IMR-90 (cell line): Measurements from ENCODE around the gene KLC1. TPM values are rescaled to one million over a fixed set of nuclear protein-coding genes. Genes with fewer than 3 reads are reported as not detected.

Source experiments
- ATAC-seq: fragments of 200-7000 bp; cut with Tn5 transposase; 2 replicates; pipeline ENCODE4 v1.9.1; 2020; ENCODE audit warnings: low read depth, mild to moderate bottlenecking, moderate library complexity
- BruUV-seq: library from RNA; stranded (reverse); fragments of 400-500 nt; replicated peaks from 2 replicates; lab custom pipeline; 2021; lab: Mats Ljungman, UMichigan
- CTCF ChIA-PET: fragments of 300-600 bp; formaldehyde crosslinking; extraction: SDS; loops from one replicate; lab custom pipeline; 2021; ENCODE audit warnings: antibody characterized with exemption; lab: Yijun Ruan, JAX
- POLR2A ChIA-PET: fragments of 300-600 bp; sonication (Branson Sonifier 250); formaldehyde crosslinking; loops from one replicate; lab custom pipeline; 2022; ENCODE audit warnings: antibody characterized with exemption; ENCODE audit not compliant: unreplicated experiment; lab: Charles Lee
- DNase-seq: peaks from one replicate; pipeline ENCODE4 v3.0.0; 2013
- H2AFZ ChIP-seq: replicated peaks from 2 replicates; pipeline ENCODE3; 2013; ENCODE audit warnings: low read length, mild to moderate bottlenecking; ENCODE audit not compliant: poor library complexity
- H2AK5ac ChIP-seq: 2 replicates; pipeline ENCODE4 v1.6.1; 2013; ENCODE audit warnings: low read depth, low read length, inconsistent platforms
- H2AK9ac ChIP-seq: replicated peaks from 2 replicates; pipeline ENCODE3; 2013; ENCODE audit warnings: mild to moderate bottlenecking, low read depth, low read length, moderate library complexity; ENCODE audit not compliant: poor library complexity
- H2BK120ac ChIP-seq: 2 replicates; pipeline ENCODE4 v1.6.1; 2013; ENCODE audit warnings: low read depth, low read length, inconsistent platforms
- H2BK15ac ChIP-seq: 3 replicates; pipeline ENCODE4 v1.6.1; 2013; ENCODE audit warnings: low read depth, low read length, inconsistent platforms
- H2BK20ac ChIP-seq: 2 replicates; pipeline ENCODE4 v1.6.1; 2013; ENCODE audit warnings: low read depth, mild to moderate bottlenecking, inconsistent platforms, low read length, moderate library complexity
- H2BK5ac ChIP-seq: 2 replicates; pipeline ENCODE4 v1.6.1; 2013; ENCODE audit warnings: mild to moderate bottlenecking, low read depth, low read length, inconsistent platforms; ENCODE audit not compliant: poor library complexity, severe bottlenecking
- H3K14ac ChIP-seq: replicated peaks from 2 replicates; pipeline ENCODE4 v1.6.1; 2013; ENCODE audit warnings: low read depth, low read length, inconsistent platforms
- H3K18ac ChIP-seq: 2 replicates; pipeline ENCODE4 v1.6.1; 2013; ENCODE audit warnings: low read depth, low read length, control low read depth
- H3K23ac ChIP-seq: 2 replicates; pipeline ENCODE4 v1.6.1; 2013; ENCODE audit warnings: low read depth, low read length, inconsistent platforms
- H3K27ac ChIP-seq: 2 replicates; pipeline ENCODE4 v1.5.1; 2013; ENCODE audit warnings: mild to moderate bottlenecking, control low read depth, low read length; ENCODE audit not compliant: insufficient read depth
- H3K27me3 ChIP-seq: 2 replicates; pipeline ENCODE4 v1.6.1; 2013; ENCODE audit warnings: low read length; ENCODE audit not compliant: control insufficient read depth, insufficient read depth
- H3K36me3 ChIP-seq: 2 replicates; pipeline ENCODE4 v1.6.1; 2013; ENCODE audit warnings: low read length, mixed read lengths; ENCODE audit not compliant: control insufficient read depth, insufficient read depth
- H3K4ac ChIP-seq: 2 replicates; pipeline ENCODE4 v1.6.1; 2013; ENCODE audit warnings: low read depth, low read length, inconsistent platforms
- H3K4me1 ChIP-seq: 2 replicates; pipeline ENCODE4 v1.6.1; 2013; ENCODE audit warnings: low read length, mixed read lengths; ENCODE audit not compliant: control insufficient read depth, insufficient read depth
- H3K4me2 ChIP-seq: 2 replicates; pipeline ENCODE4 v1.6.1; 2013; ENCODE audit warnings: low read depth, mild to moderate bottlenecking, control low read depth, low read length, moderate library complexity
- H3K4me3 ChIP-seq: 2 replicates; pipeline ENCODE4 v1.5.1; 2013; ENCODE audit warnings: low read depth, mild to moderate bottlenecking, control low read depth, low read length, moderate library complexity; ENCODE audit not compliant: insufficient read depth
- H3K56ac ChIP-seq: 2 replicates; pipeline ENCODE4 v1.6.1; 2013; ENCODE audit warnings: low read length, inconsistent platforms; ENCODE audit not compliant: insufficient read depth; ENCODE audit errors: extremely low read depth
- H3K79me1 ChIP-seq, 2 experiments: 2 replicates each; pipeline ENCODE4 v1.6.1; 2013; ENCODE audit warnings: low read length in 2 of 2, inconsistent platforms in 1 of 2, low read depth in 1 of 2
- H3K9ac ChIP-seq: 2 replicates; pipeline ENCODE4 v1.6.1; 2013; ENCODE audit warnings: low read depth, low read length, control low read depth
- H3K9me1 ChIP-seq: 2 replicates; pipeline ENCODE4 v1.6.1; 2013; ENCODE audit warnings: low read length, inconsistent platforms; ENCODE audit not compliant: insufficient read depth
- H3K9me3 ChIP-seq: 2 replicates; pipeline ENCODE4 v1.6.1; 2013; ENCODE audit warnings: low read length; ENCODE audit not compliant: control insufficient read depth, insufficient read depth
- H4K20me1 ChIP-seq: 2 replicates; pipeline ENCODE4 v1.6.1; 2013; ENCODE audit warnings: low read length, inconsistent platforms; ENCODE audit not compliant: insufficient read depth
- H4K5ac ChIP-seq: 2 replicates; pipeline ENCODE4 v1.6.1; 2013; ENCODE audit warnings: mild to moderate bottlenecking, low read depth, low read length, control low read depth
- H4K8ac ChIP-seq, 2 experiments: 2 replicates each; pipeline ENCODE4 v1.6.1; 2013; ENCODE audit warnings: low read depth in 2 of 2, low read length in 2 of 2, control low read depth in 1 of 2, inconsistent platforms in 1 of 2
- H4K91ac ChIP-seq: 2 replicates; pipeline ENCODE4 v1.6.1; 2013; ENCODE audit warnings: low read depth, low read length, inconsistent platforms; ENCODE audit not compliant: insufficient read depth
- MXI1 ChIP-seq: IDR thresholded peaks from 2 replicates; pipeline ENCODE4 v1.6.1; 2012; ENCODE audit warnings: low read depth, mild to moderate bottlenecking, low read length, moderate library complexity, borderline replicate concordance
- WGBS, 2 experiments: methylation state at CpG; one replicate each; pipeline versions ENCODE4 v1.1.5 to v1.1.7; 2013; ENCODE audit warnings: missing lambda C conversion rate in 2 of 2; ENCODE audit not compliant: insufficient read length in 1 of 2; ENCODE audit errors: extremely low coverage in 2 of 2; 5-methylcytosine and 5-hydroxymethylcytosine counted together
- dilution Hi-C: fragments of 300-500 bp; cut with HindIII; formaldehyde crosslinking; loops from one replicate; pipeline ENCODE4 v1.14.3; 2018; ENCODE audit warnings: low sequenced_read_pairs; ENCODE audit not compliant: unreplicated experiment
- in situ Hi-C: fragments of 300-500 bp; cut with MboI; formaldehyde crosslinking; loops from 3 replicates; pipeline ENCODE4 v1.14.3; 2019; ENCODE audit warnings: low sequenced_read_pairs, inconsistent platforms, mixed read lengths
- intact Hi-C: fragments of 100-400 bp; cut with micrococcal nuclease; formaldehyde crosslinking; loops from 2 replicates; pipeline ENCODE4 v1.10.0; 2022
- polyA plus RNA-seq, 3 experiments: library from polyadenylated mRNA; depleted of rRNA; stranded (reverse); fragments of >200 nt; gene quantifications; 2 replicates each; pipeline ENCODE4 v1.2.3, GENCODE V29; 2012; ENCODE audit warnings: low replicate concordance in 1 of 3
- total RNA-seq: library from RNA; depleted of rRNA; stranded (reverse); fragments of >200 nt; gene quantifications from 2 replicates; pipeline ENCODE4 v1.2.3, GENCODE V29; 2012

KLC1 gene
- total and polyA plus RNA-seq, 2 of the 4 experiments (the other 2 are of a cell fraction) = 101 to 157 TPM

DNA sequence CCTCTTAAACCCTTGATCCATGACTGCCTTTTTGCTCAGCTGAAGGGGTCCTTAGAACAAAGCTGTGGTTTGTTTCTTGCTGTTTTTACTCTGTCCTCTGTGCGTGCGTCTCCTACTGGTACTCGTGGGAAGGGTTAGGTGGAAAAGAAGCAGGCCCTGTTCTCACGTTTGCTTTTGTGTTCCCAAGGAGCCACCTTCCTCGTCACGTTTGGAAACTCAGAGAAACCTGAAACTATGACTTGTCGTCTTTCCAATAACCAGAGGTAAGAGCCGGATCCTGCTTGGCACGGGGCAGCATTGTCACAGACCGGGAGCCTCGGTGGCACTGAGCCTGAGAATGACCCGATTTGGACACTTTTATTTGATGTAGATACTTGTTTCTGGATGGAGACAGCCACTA is 99.7 kb downstream of the KLC1 start:
- Histone ChIP-seq H2BK5ac (no peak overlapping the region), H2BK15ac (no peak overlapping the region), H4K20me1 (peaks cover 34% of the 10 kb centered on the region), H4K91ac (no peak overlapping the region), H2AK9ac (no peak overlapping the region), H4K5ac (no peak overlapping the region), H2AFZ (no peak overlapping the region), H3K9ac (no peak overlapping the region), H3K9me1 (no peaks in the 10 kb centered on the region), H3K4me2 (no peak overlapping the region), H3K18ac (no peak overlapping the region), H3K4me3 (no peak overlapping the region), H2BK120ac (no peak overlapping the region), H3K27me3 (no peaks in the 10 kb centered on the region), H3K14ac (no peak overlapping the region), H2AK5ac (no peak overlapping the region), H3K4me1 (no peaks in the 10 kb centered on the region), H3K36me3 (peaks cover 49% of the 10 kb centered on the region), H3K9me3 (no peaks in the 10 kb centered on the region), H3K4ac (no peak overlapping the region), H3K23ac (no peak overlapping the region), H4K8ac (no peak overlapping the region), H2BK20ac (no peak overlapping the region), H3K56ac (no peak overlapping the region), H3K27ac (no peak overlapping the region), H3K79me1 (peaks cover 11 to 22% of the 10 kb centered on the region in 2 experiments)
- intact Hi-C loops = no loop called here
- POLR2A ChIA-PET = interaction anchor here (0.6 kb wide), 1 partner anchor 9 kb away, joined by 11 read pairs; no protein-coding TSS in a partner anchor
- no TSS peak for BruUV-seq
- WGBS, 2 experiments = 88% methylated on average over 9 of the region's 12 CpGs; no CpG with 5 or more reads in 1 of the 2 experiments
- CTCF ChIA-PET = no interaction called here
- dilution Hi-C loops = no loop called here
- no peak for ATAC-seq
- in situ Hi-C loops = no loop called here
- no peak for TF ChIP-seq MXI1
- no peak for DNase-seq
